Prostate gland (tissue), 2 donors: ENCODE results near the gene PSME1.

ENCODE experiments used
- POLR2A ChIP-seq: fragments of 450-650 bp; IDR thresholded peaks from one replicate; pipeline ENCODE4 v1.6.1; 2016; ENCODE audit warnings: antibody characterized with exemption, mild to moderate bottlenecking
- TF ChIP-seq, protein P1 (sequence below), 4 experiments: fragments of 200-600 bp in 2 of 4; fragments of 450-650 bp in 2 of 4; sonication (generic) in 2 of 4; IDR thresholded peaks; 1 replicate in 3 of 4; 2 replicates in 1 of 4; pipeline ENCODE4 v1.5.1; 2016 to 2019; ENCODE audit warnings: antibody characterized with exemption in 4 of 4, mild to moderate bottlenecking in 2 of 4, moderate library complexity in 2 of 4

DNA sequence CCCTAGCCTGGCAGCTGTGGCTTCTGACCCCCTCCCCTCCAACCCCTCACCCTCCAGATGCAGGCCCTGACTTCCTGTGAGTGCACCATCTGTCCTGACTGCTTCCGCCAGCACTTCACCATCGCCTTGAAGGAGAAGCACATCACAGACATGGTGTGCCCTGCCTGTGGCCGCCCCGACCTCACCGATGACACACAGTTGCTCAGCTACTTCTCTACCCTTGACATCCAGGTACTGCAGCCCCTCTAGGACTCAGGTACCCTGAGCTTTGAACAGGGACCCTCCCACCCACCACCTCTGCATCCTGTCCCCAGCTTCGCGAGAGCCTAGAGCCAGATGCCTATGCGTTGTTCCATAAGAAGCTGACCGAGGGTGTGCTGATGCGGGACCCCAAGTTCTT lies 19.1 kb downstream of the PSME1 start:
- TF ChIP-seq, protein P1, sequence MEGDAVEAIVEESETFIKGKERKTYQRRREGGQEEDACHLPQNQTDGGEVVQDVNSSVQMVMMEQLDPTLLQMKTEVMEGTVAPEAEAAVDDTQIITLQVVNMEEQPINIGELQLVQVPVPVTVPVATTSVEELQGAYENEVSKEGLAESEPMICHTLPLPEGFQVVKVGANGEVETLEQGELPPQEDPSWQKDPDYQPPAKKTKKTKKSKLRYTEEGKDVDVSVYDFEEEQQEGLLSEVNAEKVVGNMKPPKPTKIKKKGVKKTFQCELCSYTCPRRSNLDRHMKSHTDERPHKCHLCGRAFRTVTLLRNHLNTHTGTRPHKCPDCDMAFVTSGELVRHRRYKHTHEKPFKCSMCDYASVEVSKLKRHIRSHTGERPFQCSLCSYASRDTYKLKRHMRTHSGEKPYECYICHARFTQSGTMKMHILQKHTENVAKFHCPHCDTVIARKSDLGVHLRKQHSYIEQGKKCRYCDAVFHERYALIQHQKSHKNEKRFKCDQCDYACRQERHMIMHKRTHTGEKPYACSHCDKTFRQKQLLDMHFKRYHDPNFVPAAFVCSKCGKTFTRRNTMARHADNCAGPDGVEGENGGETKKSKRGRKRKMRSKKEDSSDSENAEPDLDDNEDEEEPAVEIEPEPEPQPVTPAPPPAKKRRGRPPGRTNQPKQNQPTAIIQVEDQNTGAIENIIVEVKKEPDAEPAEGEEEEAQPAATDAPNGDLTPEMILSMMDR (IDR thresholded peaks at IDR 0.05), result no peak
- TF ChIP-seq POLR2A, result no peak
